HG03571 (cell line): ENCODE data around the gene TEX264.

ENCODE experiments used
- ATAC-seq: cut with Tn5 transposase; IDR thresholded peaks from one replicate; pipeline ENCODE4 v1.9.1; 2021; ENCODE audit not compliant: unreplicated experiment

The TEX264 gene

GRCh38 chr3:51747840-51748239 is 76.8 kb downstream of the TEX264 start:
- no peak for ATAC-seq

GRCh38 chr3:51748327-51748726 is 77.3 kb downstream of the TEX264 start:
- no peak for ATAC-seq

GRCh38 chr3:51750878-51751277 is 79.8 kb downstream of the TEX264 start:
- no peak for ATAC-seq

- no peak for ATAC-seq
Measured at GRCh38 chr3:51751287-51751686, 80.2 kb downstream of the TEX264 start.
